Measurements from ENCODE around the gene CHADL. TPM values are rescaled to one million over a fixed set of nuclear protein-coding genes. Genes with fewer than 3 reads are reported as not detected.
A peak's percentile ranks its signal among the peaks of the same experiment; 100 is the strongest.
"Not testable (repeated sequence)": the region's sequence is repeated elsewhere in the genome, so short reads cannot be mapped to it uniquely, and the experiment has no call there.

Gene CHADL, protein sequence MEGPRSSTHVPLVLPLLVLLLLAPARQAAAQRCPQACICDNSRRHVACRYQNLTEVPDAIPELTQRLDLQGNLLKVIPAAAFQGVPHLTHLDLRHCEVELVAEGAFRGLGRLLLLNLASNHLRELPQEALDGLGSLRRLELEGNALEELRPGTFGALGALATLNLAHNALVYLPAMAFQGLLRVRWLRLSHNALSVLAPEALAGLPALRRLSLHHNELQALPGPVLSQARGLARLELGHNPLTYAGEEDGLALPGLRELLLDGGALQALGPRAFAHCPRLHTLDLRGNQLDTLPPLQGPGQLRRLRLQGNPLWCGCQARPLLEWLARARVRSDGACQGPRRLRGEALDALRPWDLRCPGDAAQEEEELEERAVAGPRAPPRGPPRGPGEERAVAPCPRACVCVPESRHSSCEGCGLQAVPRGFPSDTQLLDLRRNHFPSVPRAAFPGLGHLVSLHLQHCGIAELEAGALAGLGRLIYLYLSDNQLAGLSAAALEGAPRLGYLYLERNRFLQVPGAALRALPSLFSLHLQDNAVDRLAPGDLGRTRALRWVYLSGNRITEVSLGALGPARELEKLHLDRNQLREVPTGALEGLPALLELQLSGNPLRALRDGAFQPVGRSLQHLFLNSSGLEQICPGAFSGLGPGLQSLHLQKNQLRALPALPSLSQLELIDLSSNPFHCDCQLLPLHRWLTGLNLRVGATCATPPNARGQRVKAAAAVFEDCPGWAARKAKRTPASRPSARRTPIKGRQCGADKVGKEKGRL
- total RNA-seq (2014; rRNA removed; shearing (Covaris generic)) = 0.29 TPM in 1 of 2 replicates, not detected in the other

DNA sequence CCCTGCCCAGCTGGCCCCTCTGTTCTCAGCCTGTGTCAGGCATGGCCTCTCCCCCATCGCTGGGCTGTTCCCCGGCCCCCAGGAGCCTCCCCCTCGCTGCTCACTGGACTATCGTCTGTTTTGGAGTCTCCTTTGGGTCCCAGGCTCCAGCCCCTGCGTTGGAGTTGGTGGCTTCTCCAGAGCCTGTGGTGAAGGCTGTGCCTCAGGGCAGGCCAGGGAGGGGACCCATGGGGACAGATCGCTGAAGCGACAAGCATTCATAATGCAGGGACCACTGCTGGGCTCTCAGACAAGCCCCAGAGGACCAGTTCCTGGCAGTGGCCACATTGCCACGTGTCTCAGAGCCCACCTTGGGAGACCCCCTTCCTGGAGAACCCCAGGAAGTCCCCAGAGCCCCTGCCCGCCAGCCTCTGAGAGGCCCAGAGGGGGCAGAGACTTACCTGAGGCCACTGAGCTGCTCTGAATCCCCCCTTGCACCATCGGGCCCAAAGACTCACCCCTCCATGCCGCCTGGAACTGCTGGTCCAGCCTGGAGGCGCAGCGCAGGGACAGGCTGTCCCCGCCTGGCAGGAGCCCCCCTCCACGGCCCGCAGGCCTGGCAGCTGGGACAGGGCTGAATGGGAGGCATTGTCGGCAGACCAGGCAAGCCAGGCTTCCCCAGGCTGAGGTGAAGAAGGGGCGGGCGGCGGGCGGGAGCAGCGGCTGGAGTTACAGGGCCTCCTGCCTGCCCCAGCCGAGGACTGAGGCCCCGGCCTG is at the start of gene CHADL:
CHADL (minus strand) TSS at position 555 of the 756 bp plus-strand sequence; CDS start at position 505, 50 bp downstream.
- peak; percentile 31 for DNase-seq (ENCODE audit: low read depth)

DNA sequence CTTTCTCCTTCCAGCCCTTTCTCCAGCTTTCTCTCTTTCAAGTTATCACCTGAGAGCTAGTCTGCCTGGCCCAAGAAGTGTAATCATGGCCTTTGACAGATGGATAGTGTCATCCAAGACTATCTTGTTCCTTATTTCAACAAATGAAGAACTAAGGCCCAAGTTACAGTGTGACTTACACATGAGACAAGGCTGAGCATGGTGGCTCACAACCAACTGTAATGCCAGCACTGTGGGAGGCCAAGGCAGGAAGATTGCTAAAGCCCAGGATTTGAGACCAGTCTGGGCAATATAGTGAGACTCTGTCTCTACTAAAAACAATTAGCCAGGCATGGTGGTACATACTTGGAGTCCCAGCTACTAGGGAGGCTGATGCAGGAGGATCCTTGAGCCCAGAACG is 48.9 kb upstream of the CHADL start:
- DNase-seq (ENCODE audit: low read depth) = no peak

DNA sequence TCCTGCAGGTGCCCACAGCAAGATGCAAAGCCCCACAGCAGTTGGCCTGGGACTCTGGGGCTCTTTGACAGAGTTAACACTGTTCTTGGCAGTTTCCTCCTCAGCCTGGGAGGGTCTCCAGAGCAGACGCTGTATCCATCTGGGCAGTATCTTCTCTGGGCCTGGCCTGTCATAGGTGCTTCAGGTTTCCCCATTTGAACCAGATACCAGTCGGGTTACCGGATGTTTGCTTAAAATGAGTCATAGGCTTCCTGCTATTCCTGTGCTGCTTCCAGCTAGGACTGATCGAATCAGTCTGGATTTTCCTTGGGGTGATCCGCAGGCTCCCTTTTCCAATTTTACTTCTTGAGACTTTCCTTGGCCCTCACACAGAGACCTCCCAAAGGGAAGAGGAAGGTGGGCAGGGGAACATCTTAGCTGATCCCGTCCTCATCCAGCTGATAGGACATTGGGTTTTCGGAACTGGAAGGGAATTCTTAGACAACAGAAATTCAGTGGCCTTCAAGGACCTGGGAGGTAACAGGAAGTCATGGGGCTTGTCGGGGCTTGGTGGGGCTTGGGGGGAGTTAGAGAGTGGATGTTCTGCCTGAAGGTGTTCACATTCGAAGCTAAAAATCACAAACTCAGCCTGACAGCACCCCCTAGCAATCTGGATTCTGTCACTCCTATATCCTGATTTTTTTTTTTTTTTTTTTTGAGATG is 47.7 kb upstream of the CHADL start:
- peak; percentile 68 for DNase-seq (ENCODE audit: low read depth)

DNA sequence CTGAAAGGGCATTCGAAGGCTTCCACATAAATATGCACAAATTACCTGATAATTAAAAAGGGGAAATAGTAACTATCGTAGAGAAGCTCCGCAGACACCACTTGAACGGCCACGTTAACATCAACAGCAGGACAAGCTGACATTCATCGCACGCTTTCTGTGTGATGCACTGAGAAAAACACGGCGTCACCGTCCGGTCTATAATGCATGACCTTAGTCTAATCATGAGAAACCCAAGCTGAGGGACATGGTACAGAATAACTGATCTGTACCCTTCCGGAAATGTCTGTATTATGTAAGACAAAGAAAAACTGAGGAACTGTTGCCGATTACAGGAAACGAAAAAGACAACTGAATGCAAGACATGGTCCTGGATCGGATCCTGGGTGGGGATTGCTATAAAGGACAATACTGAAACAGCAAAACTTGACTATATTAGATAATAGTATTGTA is 45.9 kb upstream of the CHADL start:
- peak; percentile 27 for DNase-seq (ENCODE audit: low read depth)

DNA sequence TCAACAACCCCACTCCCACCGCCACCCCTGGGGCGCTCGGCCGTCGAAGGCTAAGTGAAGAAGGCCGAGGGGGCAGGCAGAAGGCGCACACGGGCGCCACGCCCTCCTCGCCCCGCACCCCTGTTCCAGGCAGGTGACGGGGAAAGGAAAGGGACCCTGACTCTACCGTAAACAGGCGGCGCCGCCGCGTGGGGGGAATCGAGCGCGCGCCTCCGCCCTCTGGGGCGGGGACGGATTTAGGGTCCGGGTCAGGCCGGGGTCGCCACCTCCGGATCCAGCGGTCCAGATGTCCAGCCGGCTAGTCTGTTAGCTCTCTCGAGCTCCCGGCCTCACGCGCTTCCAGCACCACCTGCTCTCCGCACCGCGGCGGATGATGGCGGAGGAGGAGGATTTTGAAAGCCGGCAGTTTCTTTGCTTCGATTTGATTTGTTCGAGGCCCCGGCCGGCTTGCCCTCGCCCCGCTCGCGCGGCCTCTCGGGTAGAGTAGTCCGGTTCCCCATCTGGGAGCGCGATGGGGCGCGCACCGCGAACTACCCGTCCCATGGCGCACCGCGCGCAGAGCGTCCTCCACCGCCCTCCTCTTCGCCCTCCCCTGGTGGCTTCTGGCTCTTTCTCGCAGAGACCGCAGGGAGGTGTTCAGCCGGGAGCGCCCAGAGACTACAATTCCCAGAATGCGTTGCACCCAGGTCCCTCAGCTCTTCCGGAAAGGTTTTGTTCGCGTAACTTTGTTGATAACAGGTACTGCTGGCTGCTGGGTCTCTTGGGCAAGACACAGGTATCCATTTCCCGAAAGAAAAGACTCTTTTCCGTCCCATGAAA is 45.3 kb upstream of the CHADL start, which contains the start of gene RANGAP1:
RANGAP1 (minus strand) TSS at position 368 of the 819 bp plus-strand sequence. CDS start 5,143 bp downstream, outside the sequence.
- peak; percentile 96 for DNase-seq (ENCODE audit: low read depth)

DNA sequence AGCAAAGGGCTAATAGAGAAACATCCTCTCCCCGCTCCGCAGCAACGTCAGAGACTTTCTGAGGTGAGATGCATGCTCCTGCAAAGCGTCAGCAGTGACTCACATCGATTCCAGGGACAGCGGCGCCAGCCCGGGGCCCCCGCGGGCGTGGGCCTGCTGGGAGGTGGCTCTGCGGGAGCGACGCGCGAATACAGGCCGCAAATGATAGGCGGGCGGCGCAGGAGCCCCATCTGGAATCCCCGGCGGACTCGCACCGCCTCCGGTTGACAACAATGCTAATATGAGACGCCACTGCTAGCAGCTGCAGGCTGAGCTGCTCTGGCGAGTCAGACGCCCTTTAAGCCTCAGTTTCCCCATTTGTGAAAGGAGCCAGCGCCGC is 44.7 kb upstream of the CHADL start:
- peak; percentile 93 for DNase-seq (ENCODE audit: low read depth)

DNA sequence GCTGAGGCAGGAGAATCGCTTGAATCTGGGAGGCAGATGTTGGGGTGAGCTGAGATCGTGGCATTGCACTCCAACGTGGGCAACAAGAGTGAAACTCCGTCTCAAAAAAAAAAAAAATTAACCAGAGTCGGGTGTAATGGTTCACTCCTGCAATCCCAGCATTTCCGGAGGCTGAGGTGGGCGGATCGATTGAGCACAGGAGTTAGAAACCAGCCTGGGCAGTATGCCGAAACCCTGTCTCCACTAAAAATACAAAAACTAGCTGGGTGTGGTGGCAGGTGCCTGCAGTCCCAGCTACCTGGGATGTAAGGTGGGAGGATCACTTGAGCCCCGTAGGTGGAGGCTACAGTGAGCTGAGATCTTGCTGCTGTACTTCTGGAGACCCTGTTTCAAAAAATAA is 43.7 kb upstream of the CHADL start:
- DNase-seq (ENCODE audit: low read depth) = no peak

DNA sequence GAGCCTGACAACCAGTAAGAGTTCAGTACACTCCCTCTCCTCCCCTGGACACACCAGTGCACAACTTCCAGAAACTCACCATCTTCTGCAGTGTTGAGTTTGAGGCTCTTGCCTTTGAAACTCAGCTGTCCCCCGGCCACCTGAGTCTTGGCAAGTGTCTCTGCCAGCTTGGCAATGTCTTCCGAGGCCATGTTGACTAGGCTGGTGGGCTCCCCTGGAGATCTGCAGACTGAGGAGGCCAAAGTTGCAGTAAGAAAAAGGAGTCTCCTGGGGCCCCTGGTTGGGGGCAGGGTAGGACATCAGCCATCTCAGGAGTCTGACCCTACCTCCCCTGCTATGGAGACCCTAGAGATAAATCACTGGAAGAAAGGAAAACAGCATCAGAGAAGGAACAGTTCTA is 40.1 kb upstream of the CHADL start:
- no peak for DNase-seq (ENCODE audit: low read depth)

DNA sequence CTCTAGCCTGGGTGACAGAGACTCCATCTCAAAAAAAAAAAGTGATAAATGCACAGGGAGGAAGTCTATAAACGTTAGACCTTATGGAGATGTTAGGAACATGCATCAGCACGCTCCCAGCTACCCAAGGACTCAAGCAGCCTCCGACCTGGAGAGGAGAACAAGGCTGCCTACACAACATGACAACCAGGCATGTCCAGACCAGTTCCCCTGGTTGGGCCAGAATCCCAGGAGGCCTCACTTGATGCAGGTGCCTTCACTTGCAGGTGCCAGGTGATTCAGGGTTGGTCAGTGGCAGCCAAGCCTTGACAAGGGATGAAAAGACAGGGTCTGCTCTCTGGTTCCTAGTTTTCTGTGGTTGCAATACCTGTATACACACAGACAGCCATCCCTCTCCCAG is 39.3 kb upstream of the CHADL start:
- no peak for DNase-seq (ENCODE audit: low read depth)

DNA sequence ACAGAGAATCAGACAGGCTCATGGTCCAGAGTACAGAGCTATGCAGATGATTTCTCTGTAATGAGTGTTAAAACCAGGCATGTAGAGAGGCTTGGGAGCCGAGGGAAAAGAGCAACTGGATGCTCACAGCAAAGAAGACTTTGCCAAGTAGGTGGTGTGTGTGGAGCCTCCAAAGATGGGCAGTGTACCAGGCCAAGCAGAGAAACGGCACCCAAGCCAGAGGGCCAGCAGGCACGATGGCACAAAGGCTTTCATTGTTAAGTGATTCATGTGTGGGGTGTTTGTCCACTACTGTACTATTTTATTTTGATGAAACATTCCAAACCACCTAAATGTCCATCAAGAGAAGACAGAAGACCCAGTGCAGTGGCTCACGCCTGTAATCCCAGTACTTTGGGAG is 34.1 kb upstream of the CHADL start:
- DNase-seq (ENCODE audit: low read depth) = no peak

DNA sequence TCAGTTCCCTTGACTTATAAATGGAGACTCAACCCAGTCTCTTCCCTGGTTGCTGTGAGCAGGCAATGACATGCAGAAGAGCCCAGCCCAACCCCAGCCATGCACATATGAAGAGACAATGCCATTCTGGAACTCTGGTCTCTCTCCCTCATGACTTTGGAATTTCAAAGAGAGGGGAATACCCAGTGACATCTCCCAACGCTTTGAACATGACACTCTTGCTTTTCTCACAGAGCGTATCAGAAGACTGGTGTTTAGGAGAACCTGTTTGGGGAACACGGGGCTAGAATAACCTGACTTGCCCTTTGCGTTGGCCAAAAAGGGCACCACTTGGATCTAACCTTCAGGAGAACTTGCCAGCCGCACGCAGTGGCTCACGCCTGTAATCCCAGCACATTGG is 32.4 kb upstream of the CHADL start:
- DNase-seq (ENCODE audit: low read depth) = no peak

DNA sequence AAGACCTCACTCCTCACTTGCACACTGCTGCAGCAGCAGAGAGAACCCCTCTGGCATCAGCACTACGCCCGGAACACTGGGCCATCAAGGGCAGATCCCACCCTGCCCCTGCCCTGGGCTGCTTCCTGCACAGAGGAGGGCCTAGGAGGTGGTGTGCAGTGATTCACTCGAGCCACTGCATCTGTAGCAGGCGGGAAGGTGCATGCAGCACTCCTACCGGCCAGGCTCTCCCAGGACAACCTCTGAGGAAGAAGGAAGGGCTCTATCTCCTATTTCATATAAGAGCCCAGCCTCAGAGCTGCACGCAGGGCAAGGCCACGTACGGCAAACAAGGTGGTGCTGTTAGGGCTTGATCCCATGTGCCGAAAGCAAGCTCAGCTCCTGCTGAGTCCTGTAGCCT is 31.1 kb upstream of the CHADL start:
- DNase-seq (ENCODE audit: low read depth) = no peak

DNA sequence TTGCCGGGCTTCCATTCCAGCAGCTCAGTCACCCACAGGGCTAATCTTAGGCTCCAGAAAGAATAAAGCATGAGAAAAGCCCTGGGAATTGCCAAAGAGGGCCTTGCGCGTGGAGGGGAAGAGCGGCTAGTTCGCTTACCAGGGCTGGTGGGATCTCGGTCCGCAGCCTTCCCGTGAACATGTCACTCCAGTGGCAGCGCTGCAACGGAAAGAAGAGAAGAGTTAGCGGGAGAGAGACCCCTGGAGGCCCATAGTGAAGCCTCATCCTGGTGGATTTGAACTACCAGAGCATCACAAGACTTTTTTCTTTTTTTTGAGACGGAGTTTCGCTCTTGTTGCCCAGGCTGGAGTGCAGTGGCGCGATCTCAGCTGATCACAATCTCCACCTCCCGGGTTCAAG is 27.2 kb upstream of the CHADL start:
- DNase-seq (ENCODE audit: low read depth) = no peak

DNA sequence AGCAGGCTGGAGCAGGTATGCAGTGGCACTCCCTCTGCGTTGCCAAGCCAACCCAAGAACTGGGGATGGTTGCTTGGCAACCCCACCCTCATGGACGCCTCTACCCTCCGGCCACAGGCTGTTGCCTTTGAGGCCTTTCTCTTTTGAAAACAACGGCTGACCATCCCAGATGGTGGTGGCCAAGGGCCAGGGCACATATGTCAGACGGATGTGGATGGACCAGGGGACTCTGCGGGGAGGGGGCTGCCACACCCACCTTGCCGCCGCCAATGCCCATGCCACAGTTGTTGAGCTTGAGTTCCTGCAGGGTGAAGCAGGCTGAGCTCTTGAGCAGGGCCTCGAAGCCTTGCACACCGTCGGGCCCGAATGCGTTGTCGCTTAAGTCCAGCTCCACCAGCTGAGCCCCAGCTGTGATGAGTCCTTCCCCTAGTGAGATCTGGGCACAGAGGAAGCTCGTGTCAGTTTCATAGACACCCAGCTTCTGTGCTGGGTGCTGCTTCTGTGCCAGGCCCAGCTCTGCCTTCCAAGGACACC is 23.7 kb upstream of the CHADL start:
- DNase-seq (ENCODE audit: low read depth) = no peak

DNA sequence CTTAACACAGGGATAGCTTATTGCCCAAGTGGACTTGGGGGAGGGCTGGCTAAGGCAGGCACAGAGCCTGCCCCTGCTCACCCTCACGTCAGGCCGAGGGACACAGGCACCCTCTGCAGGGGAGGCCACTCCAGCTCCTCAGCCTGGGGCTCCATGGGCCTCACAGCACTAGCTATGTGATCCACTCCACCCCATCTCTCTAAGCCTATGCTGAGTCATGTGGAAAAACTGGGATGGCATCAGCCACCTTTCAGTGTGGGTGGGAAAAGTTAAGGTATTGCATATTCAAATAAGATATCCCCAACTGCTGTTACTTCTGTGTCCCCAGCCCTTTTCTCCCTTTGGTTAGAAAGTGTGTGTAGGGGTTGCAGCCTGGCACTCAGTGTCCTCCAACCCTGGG is 23.0 kb upstream of the CHADL start:
- no peak for DNase-seq (ENCODE audit: low read depth)

DNA sequence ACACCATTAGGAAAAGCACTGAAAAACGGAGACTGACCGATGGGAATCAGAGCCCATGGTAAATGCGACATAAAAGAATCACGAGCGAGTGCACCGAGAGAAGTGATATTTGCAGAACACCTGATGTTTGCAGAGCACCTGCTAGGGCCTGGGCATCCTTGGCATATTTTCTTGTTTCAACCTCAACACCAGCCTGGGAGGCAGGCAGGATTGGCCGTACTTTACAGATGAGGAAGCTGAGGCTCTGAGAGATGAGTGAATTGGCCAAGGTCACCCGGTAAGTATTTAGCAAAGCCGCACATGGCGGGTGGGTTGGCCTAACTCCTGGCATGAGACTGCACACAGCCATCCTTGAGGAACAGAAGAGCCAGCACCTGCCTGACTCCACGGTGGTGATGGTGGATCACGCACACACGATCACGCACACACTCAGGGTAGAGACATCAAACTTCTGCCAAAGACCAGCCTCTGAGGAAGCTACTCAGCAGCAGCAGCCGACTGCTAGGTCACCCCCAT is 21.6 kb upstream of the CHADL start:
- DNase-seq (ENCODE audit: low read depth) = no peak

DNA sequence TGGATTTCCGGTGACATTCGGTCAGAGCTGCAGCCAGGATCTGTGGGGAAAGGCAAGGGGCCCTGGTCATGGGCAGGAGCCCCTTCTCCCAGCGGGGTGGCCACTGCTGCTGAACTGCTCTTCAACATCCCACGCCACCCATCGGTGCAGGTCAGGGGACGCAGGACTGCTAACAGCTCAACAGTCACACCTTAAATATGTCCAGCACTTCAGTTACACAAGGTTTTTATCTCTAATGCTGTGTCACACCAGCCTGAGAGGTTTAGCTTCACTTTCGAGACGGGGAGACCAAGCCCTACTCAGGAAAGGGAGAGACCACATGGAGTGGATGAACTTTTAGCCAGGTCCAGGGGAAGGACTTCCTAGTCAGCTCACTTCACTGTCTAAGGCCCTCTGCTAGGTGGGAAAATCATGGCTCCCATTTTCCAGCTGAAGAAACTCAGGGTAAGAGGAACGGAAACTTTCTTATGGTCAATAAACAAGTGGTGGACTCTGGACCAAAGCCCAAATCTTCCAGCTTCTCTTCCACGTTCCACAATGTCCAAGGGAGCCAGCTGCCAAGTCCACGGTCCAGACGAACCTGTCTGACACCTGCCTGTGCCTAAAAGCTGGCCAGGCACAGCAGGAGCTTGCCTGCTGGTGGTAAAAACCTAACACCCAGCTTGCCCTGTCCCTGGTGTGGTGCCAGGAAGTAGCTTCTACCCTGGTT is 21.0 kb upstream of the CHADL start:
- no peak for DNase-seq (ENCODE audit: low read depth)

DNA sequence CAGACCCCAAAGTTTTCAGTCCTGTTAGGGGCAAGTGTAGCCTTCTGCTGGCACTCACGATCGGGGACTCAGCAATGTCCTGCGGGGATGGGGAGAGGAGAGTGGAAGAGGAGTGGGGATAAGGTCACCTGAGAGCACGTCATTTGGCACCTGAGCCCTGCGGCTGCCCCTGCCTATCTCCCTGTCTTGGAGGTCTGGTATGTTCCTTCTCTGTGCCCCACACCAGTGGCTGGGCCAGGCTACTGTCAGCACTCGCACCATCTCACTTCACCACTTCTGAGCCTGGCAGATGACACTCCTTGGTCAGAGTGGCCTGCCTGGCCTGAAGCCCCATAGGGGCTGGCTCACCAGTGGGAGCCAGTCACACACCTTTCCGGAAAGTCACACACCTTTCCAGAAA is 20.1 kb upstream of the CHADL start:
- DNase-seq (ENCODE audit: low read depth) = no peak

DNA sequence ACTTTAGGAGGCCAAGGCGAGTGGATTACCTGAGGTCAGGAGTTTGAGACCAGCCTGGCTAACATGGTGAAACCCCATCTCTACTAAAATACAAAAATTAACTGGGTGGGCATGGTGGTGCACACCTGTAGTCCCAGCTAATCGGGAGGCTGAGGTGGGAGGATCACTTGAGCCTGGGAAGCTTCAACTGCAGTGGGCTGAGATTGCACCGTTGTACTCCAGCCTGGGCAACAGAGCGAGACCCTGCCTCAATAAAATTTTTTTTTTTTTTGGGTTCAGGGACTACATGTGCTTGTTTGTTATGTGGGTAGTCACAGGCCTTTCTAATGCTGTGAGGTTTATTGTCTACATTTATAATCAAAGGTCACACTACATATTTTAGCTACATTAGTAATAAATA is 19.0 kb upstream of the CHADL start:
- DNase-seq (ENCODE audit: low read depth) = not testable (repeated sequence)
